WERI-Rb-1 (cell line): Measurements from ENCODE around the gene MADD.

ENCODE experiments used
- DNase-seq: peaks from one replicate; pipeline ENCODE4 v3.0.0-alpha.2; 2020
- H3K27ac ChIP-seq: fragments of 250-450 bp; sonication (Bioruptor Pico); 2 replicates; pipeline ENCODE4 v1.5.1; 2020; ENCODE audit warnings: mild to moderate bottlenecking, moderate library complexity
- H3K27me3 ChIP-seq: fragments of 250-450 bp; sonication (Bioruptor Pico); 2 replicates; pipeline ENCODE4 v1.5.1; 2021; ENCODE audit warnings: mild to moderate bottlenecking, low read depth, moderate library complexity; ENCODE audit not compliant: insufficient read depth, severe bottlenecking
- H3K36me3 ChIP-seq: fragments of 250-450 bp; sonication (Bioruptor Pico); 2 replicates; pipeline ENCODE4 v1.5.1; 2020; ENCODE audit warnings: mild to moderate bottlenecking, moderate library complexity
- H3K4me3 ChIP-seq: 2 replicates; pipeline ENCODE4 v1.5.1; 2011; ENCODE audit warnings: low read depth, mild to moderate bottlenecking, control low read depth, low read length
- H3K9me3 ChIP-seq: fragments of 250-450 bp; sonication (Bioruptor Pico); 2 replicates; pipeline ENCODE4 v1.5.1; 2021; ENCODE audit warnings: mild to moderate bottlenecking, moderate library complexity; ENCODE audit not compliant: severe bottlenecking
- CTCF ChIP-seq: IDR thresholded peaks from 2 replicates; pipeline ENCODE4 v1.5.1; 2011; ENCODE audit warnings: low read depth, mild to moderate bottlenecking, control low read depth, inconsistent platforms, low read length

MADD gene

GRCh38 chr11:47328449-47329390, 58.8 kb downstream of the MADD start:
- Histone ChIP-seq H3K27ac (peak overlapping the region; percentile 73), H3K9me3 (no peaks in the 10 kb centered on the region), H3K27me3 (no peaks in the 10 kb centered on the region), H3K4me3 (no peak overlapping the region), H3K36me3 (peaks cover 43% of the 10 kb centered on the region)
- DNase-seq = no peak
- TF ChIP-seq CTCF = no peak

- no peak for TF ChIP-seq CTCF
- H3K4me3 ChIP-seq = no peak overlapping the region
- DNase-seq = no peak
These were observed 59.6 kb downstream of the MADD start for GRCh38 chr11:47329431-47329986.

GRCh38 chr11:47329987-47330931, 60.3 kb downstream of the MADD start:
- TF ChIP-seq CTCF = peak; percentile 44
- no peaks in the 10 kb centered on the region for H3K27me3 ChIP-seq
- DNase-seq = peak; percentile 83
- peaks cover 42% of the 10 kb centered on the region for H3K36me3 ChIP-seq
- peak overlapping the region; percentile 73 for H3K27ac ChIP-seq
- no peaks in the 10 kb centered on the region for H3K9me3 ChIP-seq
- H3K4me3 ChIP-seq = no peak overlapping the region

More at GRCh38 chr11:47329431-47329986, 59.6 kb downstream of the MADD start:
- H3K36me3 ChIP-seq = peaks cover 43% of the 10 kb centered on the region
- no peaks in the 10 kb centered on the region for H3K27me3 ChIP-seq
- peak overlapping the region; percentile 73 for H3K27ac ChIP-seq
- no peaks in the 10 kb centered on the region for H3K9me3 ChIP-seq

- no peak overlapping the region for H3K4me3 ChIP-seq
- no peak overlapping the region for H3K27ac ChIP-seq
- no peak for DNase-seq
- no peaks in the 10 kb centered on the region for H3K9me3 ChIP-seq
- no peaks in the 10 kb centered on the region for H3K27me3 ChIP-seq
- H3K36me3 ChIP-seq = peaks cover 30% of the 10 kb centered on the region
- no peak for TF ChIP-seq CTCF
These were observed 61.7 kb downstream of the MADD start for GRCh38 chr11:47331454-47332302.

- H3K36me3 ChIP-seq = peaks cover 24% of the 10 kb centered on the region
- H3K4me3 ChIP-seq = no peak overlapping the region
- DNase-seq = no peak
- H3K9me3 ChIP-seq = no peaks in the 10 kb centered on the region
- no peaks in the 10 kb centered on the region for H3K27me3 ChIP-seq
- TF ChIP-seq CTCF = no peak
- no peak overlapping the region for H3K27ac ChIP-seq
These were observed 62.4 kb downstream of the MADD start for GRCh38 chr11:47332303-47332711.
